Measurements from ENCODE around the gene LAMA3.

LAMA3 gene

DNA sequence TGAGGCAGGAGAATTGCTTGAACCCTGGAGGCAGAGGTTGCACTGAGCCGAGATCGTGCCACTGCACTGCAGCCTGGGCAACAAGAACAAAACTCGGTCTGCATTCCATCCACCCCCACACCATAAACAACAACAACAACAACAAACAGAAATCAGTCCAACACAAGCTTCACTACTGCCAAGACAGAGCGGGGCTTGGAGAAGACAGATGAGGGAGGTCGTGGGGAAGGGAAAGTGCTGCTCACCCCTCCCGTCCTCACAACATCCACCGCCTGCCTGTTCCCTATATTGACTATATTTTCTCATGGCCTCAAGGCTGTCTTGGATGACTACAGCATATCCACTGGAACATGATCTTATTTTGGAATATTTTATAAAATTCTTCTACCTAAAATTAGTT is 187.7 kb downstream of the LAMA3 start:
- DNase-seq (ENCODE audit: low read depth) = no peak

DNA sequence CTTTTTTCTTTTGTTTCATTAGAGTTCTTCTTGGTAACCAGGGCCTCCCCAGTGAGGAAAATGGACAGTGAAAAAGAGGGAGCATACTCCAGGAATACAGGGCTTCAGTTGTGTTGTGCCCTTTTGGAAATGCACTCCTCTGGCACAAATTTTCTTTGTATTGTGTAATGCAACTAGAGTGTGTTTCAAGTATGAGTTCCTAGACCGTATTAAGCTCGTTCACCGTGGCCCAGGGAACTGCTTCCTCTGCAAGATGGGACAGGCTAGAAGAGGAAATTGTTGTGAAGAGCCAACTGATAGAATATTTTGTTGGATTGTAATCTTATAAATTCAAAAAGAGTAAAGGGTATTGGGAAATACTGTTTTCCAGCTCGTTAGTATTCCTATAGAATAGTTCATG is 188.1 kb downstream of the LAMA3 start:
- no peak for DNase-seq (ENCODE audit: low read depth)

DNA sequence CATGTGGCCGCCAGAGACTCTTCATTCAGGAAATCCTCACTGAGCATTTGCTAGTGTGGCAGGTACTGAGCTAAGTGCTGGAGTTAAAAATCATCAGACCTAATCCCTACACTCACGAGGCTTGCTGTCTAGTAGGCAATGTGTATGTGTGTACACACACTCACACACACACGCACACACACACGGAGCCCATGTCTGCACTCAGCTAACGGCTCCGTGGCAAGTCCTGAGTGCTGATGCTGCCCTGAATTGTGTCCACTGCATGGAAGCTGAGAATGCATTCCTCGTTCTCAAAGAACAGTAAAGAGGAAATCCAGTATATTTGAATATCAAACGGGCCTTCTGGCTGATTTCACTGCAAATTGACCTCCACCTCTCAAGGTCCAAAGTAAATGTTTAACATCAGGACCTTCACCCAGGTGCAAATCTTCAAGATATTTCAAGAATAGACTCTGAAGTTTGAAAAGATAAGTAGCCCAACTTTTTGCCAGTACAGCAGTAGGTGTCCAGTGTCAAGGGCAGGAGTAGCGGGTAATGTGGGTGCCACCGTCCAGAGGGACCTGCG is 189.2 kb downstream of the LAMA3 start:
- no peak for DNase-seq (ENCODE audit: low read depth)

DNA sequence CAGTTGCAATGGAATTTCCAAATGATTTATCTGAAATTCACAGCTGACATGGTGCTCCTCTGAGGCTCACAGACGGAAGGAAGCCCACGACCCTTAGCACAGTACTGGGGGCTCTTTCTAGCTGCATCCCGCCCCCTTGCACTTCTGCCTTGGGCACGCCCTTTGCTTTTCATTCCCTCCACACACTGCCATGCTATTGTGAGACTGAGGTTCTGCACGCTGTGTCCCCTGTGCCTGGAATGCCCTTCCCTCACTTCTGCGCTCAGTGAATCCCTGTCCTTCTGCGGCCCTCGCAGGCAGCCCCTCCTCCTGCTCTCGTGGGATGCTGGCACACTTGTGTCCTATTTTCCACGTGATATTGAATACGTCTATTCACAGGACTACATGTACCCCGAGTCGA is 189.9 kb downstream of the LAMA3 start:
- no peak for DNase-seq (ENCODE audit: low read depth)

DNA sequence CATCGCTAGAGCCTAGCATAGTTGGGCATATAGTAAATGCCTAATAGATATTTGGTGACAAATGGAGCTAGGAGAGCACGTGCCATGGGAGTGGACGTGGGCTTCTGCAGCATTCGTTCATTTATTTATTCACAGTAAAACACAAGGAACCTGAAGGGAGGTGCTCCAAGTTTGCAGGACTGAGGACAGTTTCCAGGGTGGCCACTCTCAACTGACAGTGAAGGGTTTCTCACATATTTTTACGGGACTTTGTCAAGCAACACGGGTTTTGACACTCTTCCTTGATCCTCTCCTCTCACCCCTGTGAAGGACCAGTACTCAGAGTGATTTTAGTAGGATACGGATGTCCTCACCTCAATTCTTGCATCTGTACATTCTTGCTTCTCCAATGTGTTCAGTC is 190.3 kb downstream of the LAMA3 start:
- no peak for DNase-seq (ENCODE audit: low read depth)

DNA sequence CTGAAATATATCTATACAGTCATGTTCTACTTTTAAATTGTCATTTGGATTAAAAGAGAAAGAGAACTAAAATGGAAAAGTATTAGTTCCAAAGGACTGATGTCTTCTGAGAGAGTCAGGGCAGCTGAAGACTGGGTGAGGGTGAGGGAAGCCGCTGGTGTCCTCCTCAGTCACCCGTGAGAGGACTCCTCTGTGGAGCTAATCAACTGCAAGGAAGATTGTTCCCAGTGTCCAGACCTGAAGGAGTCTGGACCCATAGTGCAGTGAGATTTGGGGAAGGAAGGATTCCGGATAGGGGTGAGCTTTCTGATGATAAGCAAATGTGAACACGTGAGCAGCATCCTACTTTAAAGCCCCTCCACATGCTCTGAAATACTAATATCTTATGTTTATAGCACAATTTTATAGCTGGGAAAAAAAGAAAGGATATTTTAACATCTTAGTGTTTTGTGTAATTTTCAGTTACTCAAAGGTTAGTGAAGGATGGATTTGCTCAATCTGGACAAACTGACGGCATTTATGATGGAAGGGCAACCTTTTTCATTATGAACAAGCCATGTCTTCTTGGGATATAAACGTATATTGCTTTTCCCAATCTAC is 190.8 kb downstream of the LAMA3 start:
- DNase-seq (ENCODE audit: low read depth) = no peak

DNA sequence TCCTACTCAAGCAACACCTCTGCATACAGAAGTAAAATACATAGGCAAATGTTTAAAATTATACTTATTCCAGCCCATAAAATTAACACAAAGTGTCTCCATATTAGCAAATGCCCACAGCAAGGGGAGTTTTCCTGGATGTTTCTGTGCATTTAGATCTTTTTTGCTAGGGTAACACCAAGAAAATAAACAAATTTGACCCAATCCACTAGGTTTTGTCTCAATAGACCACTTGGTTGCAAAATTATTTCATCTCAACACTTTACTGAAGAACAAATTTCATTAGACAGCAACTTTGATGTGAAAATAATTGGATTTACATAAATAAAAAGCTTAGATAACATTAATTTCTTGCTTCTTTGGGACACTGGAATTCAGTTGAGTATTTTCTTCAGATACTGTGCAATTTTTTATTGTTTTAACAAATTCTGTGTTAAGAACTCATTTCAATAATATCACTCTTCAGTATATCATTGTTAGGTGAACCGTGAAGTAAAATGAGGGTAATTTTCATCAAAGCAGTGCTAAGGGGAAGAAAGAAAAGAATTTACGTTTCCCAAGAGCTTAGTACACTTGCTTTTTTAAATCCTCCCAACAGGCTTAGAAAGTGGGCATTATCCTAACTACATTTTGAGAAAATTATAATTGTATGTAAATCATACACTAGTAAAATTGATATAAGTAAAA is 191.8 kb downstream of the LAMA3 start:
- DNase-seq (ENCODE audit: low read depth) = no peak

DNA sequence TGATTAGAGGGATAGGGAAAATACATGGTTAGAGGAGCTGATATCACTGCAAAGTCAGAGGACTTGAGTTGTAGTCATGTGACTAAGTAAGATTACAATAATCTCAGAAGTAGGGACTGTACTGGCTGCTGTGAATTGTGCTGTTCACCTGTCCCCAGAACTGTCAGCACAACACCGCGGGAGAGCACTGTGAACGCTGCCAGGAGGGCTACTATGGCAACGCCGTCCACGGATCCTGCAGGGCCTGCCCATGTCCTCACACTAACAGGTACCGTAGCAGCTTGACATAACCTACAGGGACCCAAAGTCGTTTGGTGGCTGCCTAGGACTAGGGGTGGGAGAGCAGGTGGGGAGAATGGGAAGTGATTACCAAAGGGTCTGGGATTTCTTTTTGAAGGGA is 192.5 kb downstream of the LAMA3 start:
- no peak for DNase-seq (ENCODE audit: low read depth)

DNA sequence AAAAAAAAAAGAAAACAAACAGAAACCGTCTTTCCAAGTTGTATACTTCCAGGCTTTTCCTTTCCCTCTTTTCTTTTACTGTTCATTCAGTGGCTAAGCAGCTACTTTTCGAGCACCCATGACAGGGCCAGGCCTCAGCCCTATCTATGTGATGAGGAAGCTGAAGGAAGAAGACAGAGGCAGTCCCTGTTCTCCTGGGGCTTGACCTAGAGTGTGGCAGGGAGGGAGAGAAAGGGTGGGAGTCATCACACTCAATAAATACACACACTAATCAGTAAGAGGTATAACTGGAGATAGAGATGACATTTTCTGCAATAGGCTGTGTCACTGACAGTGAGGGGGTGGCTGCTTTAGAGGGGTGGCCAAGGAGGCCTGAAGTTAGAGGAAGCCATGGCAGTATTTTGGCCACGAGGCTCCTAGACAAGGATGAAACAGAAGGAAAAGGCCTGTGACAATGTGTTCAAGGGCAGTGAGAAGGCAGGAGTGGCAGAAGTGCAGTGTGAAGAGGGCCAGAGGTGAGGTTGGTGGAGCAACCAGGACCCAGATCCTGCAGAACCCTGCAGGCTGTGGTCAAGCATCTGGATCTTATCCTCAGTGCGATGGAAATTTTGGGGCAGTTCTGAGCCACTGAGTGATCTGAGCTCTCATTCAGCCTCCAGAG is 193.5 kb downstream of the LAMA3 start:
- no peak for DNase-seq (ENCODE audit: low read depth)

DNA sequence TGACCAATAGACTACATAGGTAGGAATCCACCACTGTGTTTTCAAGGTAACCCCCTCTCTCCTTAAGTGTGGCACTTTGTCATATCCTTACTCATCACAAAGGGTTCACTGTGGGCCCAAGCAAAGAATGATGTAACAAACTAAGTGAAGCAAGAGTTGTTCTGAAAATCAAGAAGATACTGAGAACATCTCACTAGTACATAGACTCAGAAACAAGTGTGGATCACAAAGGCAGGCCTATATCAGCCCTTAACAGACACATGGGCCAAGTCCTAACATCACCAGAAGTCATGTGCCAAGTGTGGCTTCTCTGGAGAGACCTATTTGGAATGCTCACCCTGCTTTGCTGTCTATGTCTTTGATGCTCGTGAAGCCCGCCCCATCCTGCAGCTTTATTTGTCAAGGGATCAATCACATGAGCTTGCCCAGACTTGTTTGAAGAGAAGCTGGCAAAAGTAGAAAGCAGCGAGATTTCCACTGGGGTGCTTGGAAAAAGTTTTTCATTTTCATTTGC is 194.1 kb downstream of the LAMA3 start:
- DNase-seq (ENCODE audit: low read depth) = no peak

DNA sequence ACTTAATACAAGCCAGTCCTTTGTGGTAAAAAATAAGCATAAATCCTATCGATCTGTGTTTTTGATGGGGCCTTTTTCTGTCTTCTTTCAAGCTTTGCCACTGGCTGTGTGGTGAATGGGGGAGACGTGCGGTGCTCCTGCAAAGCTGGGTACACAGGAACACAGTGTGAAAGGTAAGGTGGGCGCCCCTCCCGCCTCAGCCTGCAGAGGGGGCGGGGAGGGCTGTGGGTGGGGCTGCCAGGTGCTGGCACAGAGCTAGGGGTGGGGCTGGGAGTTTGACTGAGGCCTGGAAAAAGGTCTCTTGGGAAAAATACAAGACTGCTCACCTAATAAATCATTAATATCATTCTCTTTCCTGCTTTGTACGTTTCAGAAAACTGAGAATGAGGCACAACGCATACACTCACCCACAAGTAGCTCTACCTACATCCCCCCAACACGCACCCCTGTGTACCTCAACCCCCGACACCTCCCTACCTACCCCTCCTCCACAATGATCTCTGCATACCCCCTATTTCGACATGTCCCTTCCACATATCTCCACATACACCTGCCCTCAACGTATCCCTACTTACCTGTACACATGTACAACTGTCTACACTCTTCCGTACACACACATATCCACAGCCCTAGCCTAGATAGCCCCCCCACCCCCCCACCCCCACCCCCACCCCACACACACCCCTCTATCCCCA is 195.6 kb downstream of the LAMA3 start:
- DNase-seq (ENCODE audit: low read depth) = no peak

DNA sequence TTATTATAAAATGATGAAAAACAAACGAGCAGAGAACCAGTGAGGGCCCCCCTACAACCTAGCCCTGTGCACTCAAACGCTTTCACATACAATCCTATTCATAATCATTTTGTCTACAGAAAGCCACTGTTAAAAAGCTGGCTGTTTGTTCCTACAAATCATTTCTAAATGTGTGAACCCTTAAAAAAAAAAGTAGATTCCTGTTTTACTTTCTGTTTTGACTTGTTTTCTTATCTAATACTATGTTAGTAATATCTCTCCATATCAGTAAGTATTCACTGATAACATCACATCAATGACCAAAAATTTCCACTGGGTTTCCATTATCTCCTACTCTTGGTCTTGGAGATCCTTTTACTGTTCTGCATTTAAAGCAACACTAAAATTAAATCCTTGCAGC is 196.5 kb downstream of the LAMA3 start:
- no peak for DNase-seq (ENCODE audit: low read depth)

DNA sequence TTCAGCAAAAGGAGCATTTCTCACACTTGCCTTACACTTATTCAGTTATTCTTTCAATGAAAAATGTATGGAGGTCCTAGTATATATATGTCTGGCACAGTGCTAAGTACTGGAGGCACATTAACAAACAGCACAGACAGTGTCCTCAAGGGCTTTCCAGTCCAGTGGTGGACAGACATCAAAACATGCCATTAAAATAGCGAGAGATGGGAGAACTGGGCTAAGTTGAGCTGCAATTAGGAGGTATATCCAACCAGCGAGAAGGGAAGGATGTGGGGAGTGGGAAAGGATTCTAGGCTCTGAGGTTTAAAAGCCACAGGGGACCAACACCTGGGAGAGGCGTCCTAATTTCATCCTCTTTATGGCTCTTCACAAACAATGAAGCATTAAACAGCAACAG is 197.8 kb downstream of the LAMA3 start:
- no peak for DNase-seq (ENCODE audit: low read depth)

DNA sequence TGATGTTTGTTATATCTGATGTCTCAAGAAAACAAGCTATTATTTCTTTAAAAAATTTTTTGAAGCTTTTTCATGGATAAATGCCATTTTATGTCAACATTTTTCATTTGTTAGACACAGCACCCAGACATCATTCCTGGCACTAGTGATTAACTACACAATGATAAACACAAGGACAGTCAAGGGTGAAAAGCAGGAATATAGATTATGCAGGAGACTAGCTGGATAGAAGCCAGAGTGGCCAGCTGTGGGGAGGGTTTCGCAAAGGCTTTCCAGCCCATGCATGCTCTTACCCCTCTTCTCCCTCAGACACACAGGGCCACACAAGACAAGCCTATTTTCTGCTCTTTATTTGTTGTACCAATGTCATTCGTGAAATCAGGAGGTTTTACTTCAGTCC is 198.2 kb downstream of the LAMA3 start:
- no peak for DNase-seq (ENCODE audit: low read depth)

DNA sequence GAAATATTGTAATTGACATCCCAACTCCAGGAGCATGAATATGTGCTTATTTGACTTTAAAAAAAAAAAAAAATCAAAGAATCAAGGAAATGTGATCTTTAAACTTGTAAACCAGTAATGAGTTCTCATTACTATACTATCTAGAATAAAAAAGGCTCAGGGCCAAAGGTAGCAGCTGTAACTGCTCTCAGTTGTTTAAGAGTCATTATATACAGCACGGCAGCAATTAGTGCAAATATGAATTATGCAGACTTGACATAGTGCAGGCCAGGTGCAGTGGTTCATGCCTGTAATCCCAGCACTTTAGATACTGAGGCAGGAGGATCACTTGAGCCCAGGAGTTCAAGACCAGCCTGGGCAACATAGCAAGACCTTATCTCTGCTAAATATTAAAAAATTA is 199.6 kb downstream of the LAMA3 start:
- DNase-seq (ENCODE audit: low read depth) = no peak

DNA sequence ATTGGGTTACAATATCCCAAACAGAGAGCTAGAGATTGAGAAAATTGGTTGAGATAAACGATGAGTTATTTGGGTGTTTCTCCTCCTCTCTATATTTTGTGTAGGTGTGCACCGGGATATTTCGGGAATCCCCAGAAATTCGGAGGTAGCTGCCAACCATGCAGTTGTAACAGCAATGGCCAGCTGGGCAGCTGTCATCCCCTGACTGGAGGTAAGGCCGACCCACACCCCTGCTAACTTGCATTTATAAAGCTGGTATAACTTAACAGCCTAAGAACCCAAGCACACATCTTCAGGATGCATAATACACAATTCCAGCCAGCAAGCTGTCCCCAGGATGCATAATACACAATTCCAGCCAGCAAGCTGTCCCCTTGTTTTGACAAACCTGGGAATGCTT is 200.7 kb downstream of the LAMA3 start:
- DNase-seq (ENCODE audit: low read depth) = no peak

DNA sequence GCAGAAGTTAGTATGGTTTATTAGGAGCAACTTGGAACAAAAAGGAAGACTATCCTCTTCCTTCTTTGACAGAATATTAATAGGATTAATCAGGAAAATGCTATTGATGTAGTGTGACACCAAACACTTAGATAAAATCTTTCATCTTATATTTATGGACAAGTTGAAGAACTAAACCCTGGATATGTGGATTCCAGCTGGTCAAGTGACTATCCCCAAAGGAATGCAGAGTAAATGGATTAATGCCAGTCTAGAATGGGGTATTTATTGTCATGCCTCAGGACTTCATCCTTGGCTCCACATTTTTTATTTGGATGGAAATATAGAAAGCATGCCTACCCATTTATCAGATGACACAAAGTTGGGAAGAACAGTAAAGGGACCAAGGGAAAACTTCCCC is 201.3 kb downstream of the LAMA3 start:
- DNase-seq (ENCODE audit: low read depth) = peak; percentile 79

DNA sequence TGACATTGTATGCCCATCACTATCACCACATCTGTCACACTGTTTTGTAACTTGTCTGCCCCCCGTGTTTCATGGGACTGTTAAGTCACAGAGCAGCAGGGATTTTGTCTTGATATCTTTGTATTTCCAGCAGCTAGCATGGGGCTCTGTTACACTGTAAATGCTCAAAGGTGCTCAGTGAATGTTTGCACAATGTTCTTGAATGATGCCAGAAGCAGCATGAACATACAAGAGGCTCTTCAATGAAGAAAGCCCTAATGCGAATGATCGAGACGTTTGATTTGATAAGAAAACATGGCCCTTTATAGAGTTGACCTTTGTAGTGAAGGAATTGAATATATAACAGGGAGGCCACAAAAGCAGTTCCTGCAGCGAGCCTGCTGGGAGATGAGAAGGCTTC is 204.4 kb downstream of the LAMA3 start:
- no peak for DNase-seq (ENCODE audit: low read depth)

DNA sequence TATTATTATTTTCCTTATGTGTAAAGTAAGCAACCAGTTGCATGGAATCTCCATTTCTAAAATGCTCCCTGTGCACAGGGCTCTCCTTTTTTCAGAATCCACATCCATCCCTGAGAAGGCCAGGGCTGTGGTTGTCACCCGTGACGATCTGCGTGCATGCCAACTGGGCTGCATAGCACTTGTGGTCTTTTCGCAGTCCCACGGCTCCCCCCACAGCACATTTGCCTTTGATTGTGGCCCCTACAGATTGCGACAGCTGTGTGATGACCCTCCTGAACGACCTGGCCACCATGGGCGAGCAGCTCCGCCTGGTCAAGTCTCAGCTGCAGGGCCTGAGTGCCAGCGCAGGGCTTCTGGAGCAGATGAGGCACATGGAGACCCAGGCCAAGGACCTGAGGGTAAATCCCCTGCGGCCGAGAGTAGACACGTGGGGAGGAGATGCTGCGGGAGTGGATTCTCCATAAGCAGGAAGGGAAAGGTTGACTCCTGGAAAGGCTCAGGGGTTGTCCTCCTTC is 205.5 kb downstream of the LAMA3 start:
- DNase-seq (ENCODE audit: low read depth) = no peak

DNA sequence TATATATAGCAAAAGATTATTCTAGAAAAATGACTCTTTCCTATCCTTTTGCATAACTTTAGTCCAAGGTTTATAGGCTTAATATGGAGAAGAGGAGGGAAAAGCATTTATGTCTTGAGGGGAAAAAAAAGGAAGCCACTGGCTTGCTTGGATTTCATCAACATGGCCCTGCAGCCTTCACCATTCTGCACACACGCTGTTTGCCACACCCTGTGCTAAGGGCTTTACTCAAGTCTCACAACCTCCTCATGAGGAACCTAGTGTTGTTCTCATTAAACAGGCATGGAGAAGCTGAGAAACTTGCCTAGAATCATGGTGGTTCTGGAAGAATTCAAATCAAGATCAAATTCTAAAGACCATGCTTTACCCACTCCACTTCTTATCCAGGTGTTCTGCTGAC is 208.0 kb downstream of the LAMA3 start:
- DNase-seq (ENCODE audit: low read depth) = no peak

DNA sequence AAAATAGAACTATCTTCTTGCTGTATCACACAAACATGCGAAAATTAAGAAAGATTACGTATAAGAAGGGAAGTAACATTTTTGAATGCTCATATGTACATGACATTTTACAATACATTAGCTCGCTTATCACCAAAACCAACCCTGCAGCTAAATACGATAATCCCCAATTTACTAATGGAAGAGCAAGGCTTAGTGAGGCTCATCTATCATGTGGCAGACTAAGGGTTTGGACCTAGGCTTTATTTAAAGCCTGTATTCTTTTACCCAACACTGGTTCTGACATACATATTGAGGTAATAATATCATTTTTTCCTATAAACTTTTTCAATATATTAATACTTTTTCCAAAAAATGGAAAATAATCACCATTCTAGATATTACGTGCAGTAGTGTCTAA is 208.5 kb downstream of the LAMA3 start:
- DNase-seq (ENCODE audit: low read depth) = no peak

DNA sequence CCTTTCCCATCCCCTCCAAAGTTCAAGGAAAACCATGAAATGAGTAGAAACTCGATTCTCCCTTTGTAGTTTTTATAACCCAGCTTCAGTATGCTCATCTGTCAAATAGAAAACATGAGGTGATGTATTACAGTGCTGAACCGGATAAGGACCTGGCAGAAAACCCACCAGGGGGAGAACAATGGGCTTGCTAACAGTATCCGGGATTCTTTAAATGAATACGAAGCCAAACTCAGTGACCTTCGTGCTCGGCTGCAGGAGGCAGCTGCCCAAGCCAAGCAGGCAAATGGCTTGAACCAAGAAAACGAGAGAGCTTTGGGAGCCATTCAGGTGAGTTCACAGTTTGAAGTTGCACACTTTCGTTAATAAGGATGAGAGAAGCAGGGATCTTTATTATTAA is 211.7 kb downstream of the LAMA3 start:
- no peak for DNase-seq (ENCODE audit: low read depth)
